PC-3 (cell line): Measurements from ENCODE around the gene ANAPC7. TPM values are rescaled to one million over a fixed set of nuclear protein-coding genes. Genes with fewer than 3 reads are reported as not detected.
A peak's percentile ranks its signal among the peaks of the same experiment; 100 is the strongest.

Experiments used
- ATAC-seq: fragments of 200-7000 bp; cut with Tn5 transposase; 2 replicates; pipeline ENCODE4 v1.9.1; 2020; ENCODE audit warnings: mild to moderate bottlenecking, moderate library complexity
- BruUV-seq: library from RNA; stranded (reverse); fragments of 400-500 nt; replicated peaks from 2 replicates; lab custom pipeline; 2021; lab: Mats Ljungman, UMichigan
- CTCF ChIA-PET: fragments of 300-600 bp; sonication (Branson Sonifier 250); formaldehyde crosslinking; loops from one replicate; lab custom pipeline; 2022; ENCODE audit warnings: antibody characterized with exemption; lab: Charles Lee
- POLR2A ChIA-PET: fragments of 300-600 bp; sonication (Branson Sonifier 250); formaldehyde crosslinking; loops from one replicate; lab custom pipeline; 2022; ENCODE audit warnings: antibody characterized with exemption; ENCODE audit not compliant: unreplicated experiment; lab: Charles Lee
- DNase-seq: peaks from one replicate; pipeline ENCODE4 v3.0.0-alpha.2; 2015
- H2AFZ ChIP-seq: fragments of 300-600 bp; sonication (generic); 2 replicates; pipeline ENCODE4 v1.6.0; 2016; ENCODE audit warnings: antibody characterized with exemption, low read length
- H3F3A ChIP-seq: fragments of 300-600 bp; sonication (generic); one replicate; pipeline ENCODE4 v1.6.0; 2017; ENCODE audit warnings: antibody characterized with exemption, low read length, control low read depth, mild to moderate bottlenecking; ENCODE audit not compliant: unreplicated experiment
- H3K27ac ChIP-seq: fragments of 300-600 bp; sonication (generic); 2 replicates; pipeline ENCODE4 v1.5.1; 2016; ENCODE audit warnings: mild to moderate bottlenecking, low read length
- H3K27me3 ChIP-seq: fragments of 300-600 bp; sonication (generic); 2 replicates; pipeline ENCODE4 v1.6.1; 2016; ENCODE audit warnings: low read length, mixed read lengths
- H3K36me3 ChIP-seq: fragments of 300-600 bp; sonication (generic); 2 replicates; pipeline ENCODE4 v1.6.1; 2016; ENCODE audit warnings: low read depth, mixed run types, low read length, mixed read lengths
- H3K4me1 ChIP-seq: fragments of 300-600 bp; sonication (generic); 2 replicates; pipeline ENCODE4 v1.5.1; 2016; ENCODE audit warnings: low read length; ENCODE audit not compliant: insufficient read depth
- H3K4me2 ChIP-seq: fragments of 300-600 bp; sonication (generic); 2 replicates; pipeline ENCODE4 v1.6.0; 2016; ENCODE audit warnings: low read length
- H3K4me3 ChIP-seq: fragments of 300-600 bp; sonication (generic); 2 replicates; pipeline ENCODE4 v1.5.1; 2016; ENCODE audit warnings: mild to moderate bottlenecking, low read length, mixed read lengths
- H3K79me2 ChIP-seq: fragments of 300-600 bp; sonication (generic); 2 replicates; pipeline ENCODE4 v1.6.1; 2017; ENCODE audit warnings: low read length, mixed read lengths
- H3K9ac ChIP-seq: fragments of 300-600 bp; sonication (generic); 2 replicates; pipeline ENCODE4 v1.6.0; 2016; ENCODE audit warnings: mild to moderate bottlenecking, low read length
- H3K9me2 ChIP-seq: fragments of 300-600 bp; sonication (generic); replicated peaks from 2 replicates; pipeline ENCODE4 v1.6.1; 2016; ENCODE audit warnings: mixed run types, low read length, mixed read lengths
- H3K9me3 ChIP-seq: fragments of 300-600 bp; sonication (generic); 2 replicates; pipeline ENCODE4 v1.6.1; 2016; ENCODE audit warnings: low read length, mixed read lengths
- H4K20me1 ChIP-seq: fragments of 300-600 bp; sonication (generic); 2 replicates; pipeline ENCODE4 v1.6.1; 2016; ENCODE audit warnings: low read length, mixed read lengths
- CTCF ChIP-seq: fragments of 300-600 bp; sonication (generic); conservative IDR thresholded peaks from 2 replicates; pipeline ENCODE4 v1.5.1; 2017; ENCODE audit warnings: antibody characterized with exemption, low read depth, mild to moderate bottlenecking, low read length
- EZH2 ChIP-seq: fragments of 300-600 bp; sonication (generic); IDR thresholded peaks from one replicate; pipeline ENCODE4 v1.6.1; 2017; ENCODE audit warnings: antibody characterized with exemption, mild to moderate bottlenecking, low read length; ENCODE audit not compliant: unreplicated experiment
- EZH2phosphoT487 ChIP-seq: fragments of 300-600 bp; sonication (generic); IDR thresholded peaks from 2 replicates; pipeline ENCODE4 v1.6.1; 2018; ENCODE audit warnings: mild to moderate bottlenecking, antibody characterized with exemption, low read length, borderline replicate concordance
- intact Hi-C: fragments of 100-400 bp; cut with micrococcal nuclease; formaldehyde crosslinking; loops from 2 replicates; pipeline ENCODE4 v1.9.0; 2023
- total RNA-seq: library from RNA; depleted of rRNA; stranded (reverse); fragments of >200 nt; gene quantifications from 2 replicates; pipeline ENCODE4 v1.2.3, GENCODE V29; 2014

ANAPC7 gene
- total RNA-seq, 1 experiment from 2014 or later: 80.5 TPM

DNA sequence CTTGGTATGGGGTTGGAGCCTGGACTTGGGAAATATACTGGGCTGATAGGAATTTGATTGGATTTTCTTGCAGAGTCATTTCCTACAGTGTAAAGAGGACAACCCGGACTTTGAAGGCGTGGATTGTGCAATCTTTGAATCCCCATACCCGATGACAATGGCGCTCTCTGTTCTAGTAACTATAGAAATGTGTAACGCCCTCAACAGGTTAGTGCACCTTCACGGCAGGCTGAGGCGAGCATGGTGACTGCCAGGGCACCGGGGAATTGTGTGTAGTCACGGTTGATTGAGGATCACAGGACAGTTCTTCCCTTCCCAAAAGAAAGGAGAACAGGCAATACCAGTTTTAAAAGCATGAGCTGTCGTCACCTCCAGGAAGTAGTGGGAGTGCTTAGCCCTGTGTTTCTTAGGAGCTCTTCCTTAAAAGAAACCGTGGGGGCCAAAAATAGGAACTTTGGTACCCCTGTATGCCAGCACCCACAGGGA lies 58.3 kb downstream of the ANAPC7 start:
- Histone ChIP-seq H3K9me2 (no peaks in the 10 kb centered on the region), H2AFZ (no peak overlapping the region), H3K4me3 (peak overlapping the region; percentile 26; the same call in 1 of the 2 replicates), H3K4me1 (peaks cover 26% of the 10 kb centered on the region), H3K9me3 (no peaks in the 10 kb centered on the region), H3K9ac (peak overlapping the region; percentile 74), H3K79me2 (peaks cover 5% of the 10 kb centered on the region; the same call in 1 of the 2 replicates), H4K20me1 (no peaks in the 10 kb centered on the region), H3K27me3 (no peaks in the 10 kb centered on the region), H3F3A (peaks cover 8% of the 10 kb centered on the region), H3K27ac (peak overlapping the region; percentile 97), H3K4me2 (peak overlapping the region; percentile 66), H3K36me3 (peaks cover 88% of the 10 kb centered on the region)
- ATAC-seq: peak; percentile 86
- TF ChIP-seq CTCF (peak; percentile 31; the same call in 1 of the 2 replicates), EZH2 (no peak)
- POLR2A ChIA-PET: no interaction called here
- CTCF ChIA-PET: interaction anchor here (0.6 kb wide), 1 partner anchor 65 kb away, joined by 3 read pairs; no protein-coding TSS in a partner anchor
- DNase-seq: peak; percentile 98
- BruUV-seq: no TSS peak
- intact Hi-C loops: no loop called here

GRCh38 chr12:110344657-110345056 lies 58.9 kb downstream of the ANAPC7 start:
- no peak for ATAC-seq

More at GRCh38 chr12:110344657-110345056, 58.9 kb downstream of the ANAPC7 start:
- Histone ChIP-seq H3K4me2 (peak overlapping the region; percentile 61), H3K27ac (peak overlapping the region; percentile 97), H3K9me3 (no peaks in the 10 kb centered on the region), H3K4me3 (0 out of 2 replicates have a peak overlapping the region, but pooled peaks have one; percentile 11), H4K20me1 (no peaks in the 10 kb centered on the region), H3K9me2 (no peaks in the 10 kb centered on the region), H3K4me1 (peaks cover 30% of the 10 kb centered on the region), H3K79me2 (peaks cover 5% of the 10 kb centered on the region; the same call in 1 of the 2 replicates), H2AFZ (no peak overlapping the region), H3K9ac (peak overlapping the region; percentile 74), H3F3A (peaks cover 8% of the 10 kb centered on the region), H3K36me3 (peaks cover 92% of the 10 kb centered on the region), H3K27me3 (no peaks in the 10 kb centered on the region)
- POLR2A ChIA-PET: no interaction called here
- no peak for DNase-seq
- intact Hi-C loops: no loop called here
- BruUV-seq: TSS peak; percentile 94
- CTCF ChIA-PET: no interaction called here
- TF ChIP-seq EZH2phosphoT487 (no peak), EZH2 (no peak), CTCF (no peak)
